ENCODE data around the gene KLK11. TPM values are rescaled to one million over a fixed set of nuclear protein-coding genes. Genes with fewer than 3 reads are reported as not detected.

The KLK11 gene
- total and polyA plus RNA-seq, 2 of the 8 experiments (the other 6 are each of a cell fraction or from before 2014, with no cell fraction given) = 0.45 TPM; not detected in 1

- no peak overlapping the region for H3K14ac ChIP-seq (ENCODE audit: insufficient read length)
- H3K23ac ChIP-seq (ENCODE audit: insufficient read length) = no peak overlapping the region
- H3K18ac ChIP-seq (ENCODE audit: extremely low read depth, low read length) = no peak overlapping the region
- H4K91ac ChIP-seq (replicated peaks; ENCODE audit: insufficient read length, low read length) = no peak overlapping the region
- H2BK15ac ChIP-seq (ENCODE audit: low read length) = no peak overlapping the region
- no peak overlapping the region for H3K27ac ChIP-seq (ENCODE audit: low read depth, low read length)
- no peaks in the 10 kb centered on the region for H3K27me3 ChIP-seq (replicated peaks in 1 of 4; ENCODE audit: control insufficient read depth in 3 of 4, extremely low read depth in 1 of 4, insufficient read depth in 3 of 4, low read length in 3 of 4)
- ChIA-PET POLR2A (ENCODE audit: partially characterized antibody) (no interaction called here), CTCF (ENCODE audit: partially characterized antibody) (interaction anchor here (1.3 kb wide), 1 partner anchor 11 kb away, joined by 6 read pairs; no protein-coding TSS in a partner anchor)
- no peak overlapping the region for H2BK120ac ChIP-seq (replicated peaks; ENCODE audit: low read depth, low read length)
- no peak overlapping the region for H3K9ac ChIP-seq (replicated peaks in 1 of 4; ENCODE audit: extremely low read depth in 1 of 4, low read depth in 3 of 4, low read length in 3 of 4)
- H2BK20ac ChIP-seq (ENCODE audit: low read length) = no peak overlapping the region
- no peak overlapping the region; the same call in 1 of the 2 replicates for H4K8ac ChIP-seq (ENCODE audit: extremely low read depth, insufficient read depth, low read length)
- H3K4me3 ChIP-seq (ENCODE audit: extremely low read depth in 1 of 4, insufficient read depth in 2 of 4, low read depth in 3 of 4, low read length in 4 of 4) = no peak overlapping the region
- no peak overlapping the region for H3K4ac ChIP-seq (replicated peaks; ENCODE audit: insufficient read length, low read depth, low read length)
- FAIRE-seq (no peak), DNase-seq (ENCODE audit: low read depth in 1 of 2, low spot score in 2 of 2) (no peak)
- no peaks in the 10 kb centered on the region for H3K79me1 ChIP-seq (ENCODE audit: low read depth, low read length)
- no peaks in the 10 kb centered on the region for H3K36me3 ChIP-seq (ENCODE audit: control insufficient read depth in 2 of 4, insufficient read depth in 4 of 4, low read length in 3 of 4)
- no peaks in the 10 kb centered on the region for H3K9me3 ChIP-seq (ENCODE audit: insufficient read depth in 2 of 2, low read depth in 1 of 2, low read length in 1 of 2)
- no peak overlapping the region for H2BK12ac ChIP-seq (ENCODE audit: low read depth, low read length)
- no peak overlapping the region for H3K4me2 ChIP-seq (ENCODE audit: insufficient read depth in 1 of 2, low read depth in 2 of 2, low read length in 2 of 2)
- no peaks in the 10 kb centered on the region for H4K20me1 ChIP-seq (replicated peaks in 1 of 2; ENCODE audit: control insufficient read depth in 1 of 2, insufficient read depth in 2 of 2, low read length in 2 of 2)
- WGBS, 2 experiments (ENCODE audit: extremely low coverage in 1 of 2, insufficient coverage in 1 of 2, insufficient read length in 1 of 2, insufficient replicate concordance in 2 of 2, low coverage in 1 of 2, low lambda C conversion rate in 2 of 2, missing lambda C conversion rate in 1 of 2) = 78% methylated on average over 8 of the region's 8 CpGs; no CpG with 5 or more reads in 1 of the 2 experiments
- no peaks in the 10 kb centered on the region for H3K23me2 ChIP-seq (ENCODE audit: low read depth, low read length)
- no peak overlapping the region for H2BK5ac ChIP-seq (ENCODE audit: low read depth, low read length)
- peaks cover 0 to 9% (median 2%) of the 10 kb centered on the region in 4 experiments; a peak in 4 of 7 replicates for H3K4me1 ChIP-seq (replicated peaks in 1 of 4; ENCODE audit: control insufficient read depth in 3 of 4, insufficient read depth in 4 of 4, low read length in 3 of 4)
- H3K79me2 ChIP-seq (ENCODE audit: control insufficient read depth in 1 of 2, insufficient read depth in 2 of 2, low read length in 2 of 2) = no peaks in the 10 kb centered on the region
- H2AK5ac ChIP-seq (ENCODE audit: low read depth, low read length) = no peak overlapping the region
- no peak overlapping the region for H3K56ac ChIP-seq (replicated peaks; ENCODE audit: insufficient read length, low read depth, low read length)
- no peak overlapping the region for H2AFZ ChIP-seq (ENCODE audit: low read length)
- H4K5ac ChIP-seq (ENCODE audit: insufficient read length, low read depth, low read length) = no peak overlapping the region
- TF ChIP-seq BRCA1 (IDR thresholded peaks at IDR 0.05; ENCODE audit: low read depth, low read length) (no peak), CTCF (IDR thresholded peaks at IDR 0.05; ENCODE audit: control extremely low read depth in 1 of 3, insufficient read depth in 1 of 3, low read depth in 1 of 3, low read length in 3 of 3) (no peak), HDAC6 (IDR thresholded peaks at IDR 0.05; ENCODE audit: low read depth, low read length) (no peak), ZNF274 (IDR thresholded peaks at IDR 0.05; ENCODE audit: borderline replicate concordance, extremely low read depth, low read length) (no peak), GABPA (IDR thresholded peaks at IDR 0.05; ENCODE audit: borderline replicate concordance, insufficient read depth, low read length) (no peak), SP1 (IDR thresholded peaks at IDR 0.05; ENCODE audit: low read depth, low read length) (no peak), CBX5 (IDR thresholded peaks at IDR 0.05; ENCODE audit: low read depth, low read length) (no peak), GTF2F1 (IDR thresholded peaks at IDR 0.05; ENCODE audit: borderline replicate concordance, low read depth, low read length) (no peak), POU5F1 (IDR thresholded peaks at IDR 0.05; ENCODE audit: low read depth, low read length) (no peak), KDM4A (IDR thresholded peaks at IDR 0.05; ENCODE audit: low read depth, low read length, severe bottlenecking) (no peak)
Observed at GRCh38 chr19:51006406-51006805, 20.0 kb downstream of the KLK11 start.

Data from H1 (cell line).